Measurements from ENCODE around the gene CD302. TPM values are rescaled to one million over a fixed set of nuclear protein-coding genes. Genes with fewer than 3 reads are reported as not detected.

Gene CD302
- total and polyA plus RNA-seq, 2 of the 8 experiments (the other 6 are each of a cell fraction or from before 2014, with no cell fraction given), result 0.76 to 0.79 TPM

DNA sequence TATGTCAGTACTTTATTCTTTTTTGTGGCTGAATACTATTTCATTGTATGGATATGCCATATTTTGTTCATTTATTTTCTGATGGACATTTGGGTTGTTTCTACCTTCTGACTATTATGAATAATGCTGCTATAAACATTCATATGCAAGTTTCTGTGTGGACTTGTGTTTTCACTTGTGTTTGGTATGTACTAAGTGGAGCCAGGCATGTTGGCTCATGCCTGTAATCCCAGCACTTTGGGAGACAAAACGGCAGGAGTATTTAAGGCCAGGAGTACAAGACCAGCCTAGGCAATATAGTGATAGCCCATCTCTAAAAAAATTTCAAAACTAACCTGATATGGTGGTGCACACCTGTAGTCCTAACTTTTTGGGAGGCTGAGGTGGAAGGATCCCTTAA lies 62.4 kb downstream of the CD302 start:
- H2BK5ac ChIP-seq (ENCODE audit: low read depth, low read length), result no peak overlapping the region
- peaks cover 13 to 20% of the 10 kb centered on the region in 2 experiments for H4K20me1 ChIP-seq (replicated peaks in 1 of 2; ENCODE audit: control insufficient read depth in 1 of 2, insufficient read depth in 2 of 2, low read length in 2 of 2)
- no peak overlapping the region for H4K5ac ChIP-seq (ENCODE audit: insufficient read length, low read depth, low read length)
- no peak overlapping the region for H2BK20ac ChIP-seq (ENCODE audit: low read length)
- H3K79me2 ChIP-seq (ENCODE audit: control insufficient read depth in 1 of 2, insufficient read depth in 2 of 2, low read length in 2 of 2), result peaks cover 4 to 89% of the 10 kb centered on the region in 2 experiments
- peaks cover 7% of the 10 kb centered on the region; the same call in 1 of the 2 replicates for H3K79me1 ChIP-seq (ENCODE audit: low read depth, low read length)
- H2BK12ac ChIP-seq (ENCODE audit: low read depth, low read length), result no peak overlapping the region
- H3K4ac ChIP-seq (replicated peaks; ENCODE audit: insufficient read length, low read depth, low read length), result no peak overlapping the region
- no peak overlapping the region for H4K8ac ChIP-seq (ENCODE audit: extremely low read depth, insufficient read depth, low read length)
- no peak overlapping the region for H2BK120ac ChIP-seq (replicated peaks; ENCODE audit: low read depth, low read length)
- no peak overlapping the region for H3K14ac ChIP-seq (ENCODE audit: insufficient read length)
- H3K23me2 ChIP-seq (ENCODE audit: low read depth, low read length), result no peaks in the 10 kb centered on the region
- no peaks in the 10 kb centered on the region; a peak in 2 of 7 replicates for H3K4me1 ChIP-seq (replicated peaks in 1 of 4; ENCODE audit: control insufficient read depth in 3 of 4, insufficient read depth in 4 of 4, low read length in 3 of 4)
- H3K23ac ChIP-seq (ENCODE audit: insufficient read length), result no peak overlapping the region
- no peak overlapping the region for H3K4me3 ChIP-seq (ENCODE audit: extremely low read depth in 1 of 4, insufficient read depth in 2 of 4, low read depth in 3 of 4, low read length in 4 of 4)
- no peaks in the 10 kb centered on the region for H3K27me3 ChIP-seq (replicated peaks in 1 of 4; ENCODE audit: control insufficient read depth in 3 of 4, extremely low read depth in 1 of 4, insufficient read depth in 3 of 4, low read length in 3 of 4)
- no peak overlapping the region for H3K4me2 ChIP-seq (ENCODE audit: insufficient read depth in 1 of 2, low read depth in 2 of 2, low read length in 2 of 2)
- no peak for DNase-seq (ENCODE audit: low read depth in 1 of 2, low spot score in 2 of 2)
- FAIRE-seq, result no peak
- H3K9ac ChIP-seq (replicated peaks in 1 of 4; ENCODE audit: extremely low read depth in 1 of 4, low read depth in 3 of 4, low read length in 3 of 4), result no peak overlapping the region; a peak in 1 of 7 replicates
- no peaks in the 10 kb centered on the region for H3K9me3 ChIP-seq (ENCODE audit: insufficient read depth in 2 of 2, low read depth in 1 of 2, low read length in 1 of 2)
- H2BK15ac ChIP-seq (ENCODE audit: low read length), result no peak overlapping the region
- ChIA-PET CTCF (ENCODE audit: partially characterized antibody) (interaction anchor here (0.7 kb wide), 1 partner anchor 12 kb away, joined by 4 read pairs; no protein-coding TSS in a partner anchor), POLR2A (ENCODE audit: partially characterized antibody) (interaction anchor here (0.9 to 1.4 kb wide), 3 partner anchors 11 to 20 kb away, joined by 3 to 4 read pairs (median 3); no protein-coding TSS in a partner anchor)
- 88% methylated on average over 1 of the region's 1 CpG; no CpG with 5 or more reads in 1 of the 2 experiments for WGBS, 2 experiments (ENCODE audit: extremely low coverage in 1 of 2, insufficient coverage in 1 of 2, insufficient read length in 1 of 2, insufficient replicate concordance in 2 of 2, low coverage in 1 of 2, low lambda C conversion rate in 2 of 2, missing lambda C conversion rate in 1 of 2)
- no peak overlapping the region for H3K27ac ChIP-seq (ENCODE audit: low read depth, low read length)
- H2AFZ ChIP-seq (ENCODE audit: low read length), result no peak overlapping the region
- TF ChIP-seq BRCA1 (IDR thresholded peaks at IDR 0.05; ENCODE audit: low read depth, low read length) (no peak), HDAC6 (IDR thresholded peaks at IDR 0.05; ENCODE audit: low read depth, low read length) (no peak), HDAC2 (IDR thresholded peaks at IDR 0.05; ENCODE audit: borderline replicate concordance in 1 of 2, low read depth in 2 of 2, low read length in 2 of 2) (no peak), GABPA (IDR thresholded peaks at IDR 0.05; ENCODE audit: borderline replicate concordance, insufficient read depth, low read length) (no peak), KDM5A (IDR thresholded peaks at IDR 0.05; ENCODE audit: low read length) (no peak), PHF8 (conservative IDR thresholded peaks at IDR 0.05; ENCODE audit: low read depth, low read length) (no peak)
- TF ChIP-seq, protein P1, sequence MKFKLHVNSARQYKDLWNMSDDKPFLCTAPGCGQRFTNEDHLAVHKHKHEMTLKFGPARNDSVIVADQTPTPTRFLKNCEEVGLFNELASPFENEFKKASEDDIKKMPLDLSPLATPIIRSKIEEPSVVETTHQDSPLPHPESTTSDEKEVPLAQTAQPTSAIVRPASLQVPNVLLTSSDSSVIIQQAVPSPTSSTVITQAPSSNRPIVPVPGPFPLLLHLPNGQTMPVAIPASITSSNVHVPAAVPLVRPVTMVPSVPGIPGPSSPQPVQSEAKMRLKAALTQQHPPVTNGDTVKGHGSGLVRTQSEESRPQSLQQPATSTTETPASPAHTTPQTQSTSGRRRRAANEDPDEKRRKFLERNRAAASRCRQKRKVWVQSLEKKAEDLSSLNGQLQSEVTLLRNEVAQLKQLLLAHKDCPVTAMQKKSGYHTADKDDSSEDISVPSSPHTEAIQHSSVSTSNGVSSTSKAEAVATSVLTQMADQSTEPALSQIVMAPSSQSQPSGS (IDR thresholded peaks at IDR 0.05; ENCODE audit: low read length), result no peak
- H2AK5ac ChIP-seq (ENCODE audit: low read depth, low read length), result no peak overlapping the region
- H4K91ac ChIP-seq (replicated peaks; ENCODE audit: insufficient read length, low read length), result no peak overlapping the region
- H3K18ac ChIP-seq (ENCODE audit: extremely low read depth, low read length), result no peak overlapping the region
- peaks cover 4 to 78% (median 29%) of the 10 kb centered on the region in 4 experiments for H3K36me3 ChIP-seq (ENCODE audit: control insufficient read depth in 2 of 4, insufficient read depth in 4 of 4, low read length in 3 of 4)
- H3K56ac ChIP-seq (replicated peaks; ENCODE audit: insufficient read length, low read depth, low read length), result no peak overlapping the region
